ENCODE data around the gene DNAH14. TPM values are rescaled to one million over a fixed set of nuclear protein-coding genes. Genes with fewer than 3 reads are reported as not detected.
"Not testable (repeated sequence)": the region's sequence is repeated elsewhere in the genome, so short reads cannot be mapped to it uniquely, and the experiment has no call there.

DNAH14 gene
- polyA plus RNA-seq, 4 donors = 1.4 to 12.9 (median 3.9) TPM; not detected in 1

DNA sequence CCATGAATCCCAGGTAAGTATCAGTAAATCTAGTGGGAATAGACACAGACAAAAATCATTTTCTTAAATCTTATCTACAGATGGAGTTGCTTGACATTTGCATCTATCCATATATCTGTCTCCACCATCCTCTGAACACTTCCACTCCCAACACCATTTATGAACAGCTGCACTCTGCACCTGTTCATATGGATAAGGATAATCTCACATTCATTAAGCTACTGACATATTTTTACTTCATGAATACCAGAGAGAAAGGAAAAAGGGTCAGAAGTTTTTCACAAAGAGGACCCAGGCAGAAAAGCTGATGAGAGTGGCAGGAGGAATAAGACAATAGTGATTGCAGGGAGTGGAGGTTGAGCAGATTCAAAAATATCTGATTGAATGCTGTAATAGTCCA, 222.6 kb downstream of the DNAH14 start:
- no peak overlapping the region for H3K27ac ChIP-seq (ENCODE audit: low read depth in 1 of 3, low read length in 2 of 3)
- H3K4me1 ChIP-seq (ENCODE audit: control insufficient read depth in 3 of 3, insufficient read depth in 2 of 3, low read depth in 1 of 3, low read length in 2 of 3) = no peaks in the 10 kb centered on the region
- peaks cover 0 to 2% of the 10 kb centered on the region in 2 donors for H3K9me3 ChIP-seq (ENCODE audit: control insufficient read depth in 2 of 2, insufficient read depth in 1 of 2, low read depth in 1 of 2, low read length in 1 of 2)
- no peaks in the 10 kb centered on the region for H3K27me3 ChIP-seq (ENCODE audit: control insufficient read depth in 3 of 3, insufficient read depth in 3 of 3, low read length in 3 of 3)
- DNase-seq = no peak
- no peak overlapping the region for H3K4me3 ChIP-seq (ENCODE audit: low read depth in 1 of 3, low read length in 3 of 3)
- FAIRE-seq = no peak
- no peaks in the 10 kb centered on the region for H3K36me3 ChIP-seq (ENCODE audit: control insufficient read depth in 3 of 3, insufficient read depth in 2 of 3, low read depth in 1 of 3, low read length in 3 of 3)

DNA sequence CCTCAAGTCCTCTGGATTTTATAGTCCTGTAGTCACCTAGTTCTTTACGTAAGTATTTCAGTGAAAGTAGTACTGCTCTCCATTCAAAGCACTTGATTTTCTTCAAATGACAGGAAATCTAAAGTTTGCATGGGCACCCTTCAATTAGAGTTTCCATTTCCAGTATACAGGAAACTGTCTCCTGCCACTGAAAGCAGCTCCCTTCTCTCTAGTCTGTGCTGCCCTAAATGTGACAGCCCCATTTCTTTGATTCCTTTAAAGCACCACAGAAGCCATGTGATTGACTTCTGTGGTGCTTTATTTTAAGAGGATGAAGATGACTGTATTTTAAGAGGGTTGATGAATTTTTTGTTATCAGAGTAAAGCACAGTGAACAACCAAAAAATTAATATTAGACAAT, 226.1 kb downstream of the DNAH14 start:
- no peak for FAIRE-seq
- no peak overlapping the region for H3K4me3 ChIP-seq (ENCODE audit: low read depth in 1 of 3, low read length in 3 of 3)
- no peaks in the 10 kb centered on the region for H3K4me1 ChIP-seq (ENCODE audit: control insufficient read depth in 3 of 3, insufficient read depth in 2 of 3, low read depth in 1 of 3, low read length in 2 of 3)
- peaks cover 0 to 2% of the 10 kb centered on the region in 2 donors for H3K9me3 ChIP-seq (ENCODE audit: control insufficient read depth in 2 of 2, insufficient read depth in 1 of 2, low read depth in 1 of 2, low read length in 1 of 2)
- H3K27ac ChIP-seq (ENCODE audit: low read depth in 1 of 3, low read length in 2 of 3) = no peak overlapping the region
- 90 to 97% (median 91%) methylated on average over 1 of the region's 1 CpG for WGBS, 3 donors
- no peak for DNase-seq
- no peaks in the 10 kb centered on the region for H3K36me3 ChIP-seq (ENCODE audit: control insufficient read depth in 3 of 3, insufficient read depth in 2 of 3, low read depth in 1 of 3, low read length in 3 of 3)
- H3K27me3 ChIP-seq (ENCODE audit: control insufficient read depth in 3 of 3, insufficient read depth in 3 of 3, low read length in 3 of 3) = no peaks in the 10 kb centered on the region

DNA sequence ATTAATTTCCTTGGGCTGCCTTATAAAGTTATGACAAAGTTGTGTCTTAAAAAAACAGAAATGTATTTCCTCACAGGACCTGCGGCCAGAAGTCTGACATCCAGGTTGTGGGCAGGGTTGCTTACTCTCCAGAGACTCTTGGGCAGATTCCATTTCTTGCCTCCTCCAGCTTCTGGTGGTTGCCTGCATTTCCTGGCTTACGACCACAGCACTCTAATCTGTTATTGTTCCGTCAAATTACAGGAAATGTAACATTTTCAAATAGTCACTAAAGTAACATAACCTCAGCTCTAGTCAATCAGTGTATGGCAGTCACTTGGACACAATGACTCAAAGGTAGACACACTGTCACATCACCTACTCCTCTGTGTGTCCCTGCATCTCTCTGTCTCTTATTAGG, 226.8 kb downstream of the DNAH14 start:
- no peak for FAIRE-seq
- whole genome bisulfite sequencing, 3 donors = 61 to 83% (median 62%) methylated on average over 3 of the region's 3 CpGs
- no peaks in the 10 kb centered on the region for H3K4me1 ChIP-seq (ENCODE audit: control insufficient read depth in 3 of 3, insufficient read depth in 2 of 3, low read depth in 1 of 3, low read length in 2 of 3)

DNA sequence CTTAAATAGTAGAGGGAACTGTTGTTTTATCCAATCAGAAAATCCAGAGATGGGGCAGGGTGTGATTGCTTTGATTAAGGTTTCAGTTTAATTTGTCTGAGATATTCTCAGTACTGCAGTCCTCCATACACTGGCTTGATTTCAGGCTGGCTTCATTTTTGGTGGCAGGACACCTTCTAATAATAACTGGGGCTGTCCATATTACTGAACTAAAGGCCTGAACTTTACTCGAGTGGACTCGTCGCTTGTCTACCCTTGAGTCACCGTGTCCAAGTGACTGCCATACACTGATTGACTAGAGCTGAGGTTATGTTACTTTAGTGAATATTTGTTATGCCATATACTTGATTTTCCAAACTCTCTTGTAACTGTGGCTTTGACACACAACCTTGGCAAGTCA, 228.8 kb downstream of the DNAH14 start:
- H3K4me3 ChIP-seq (ENCODE audit: low read depth in 1 of 3, low read length in 3 of 3) = no peak overlapping the region
- no peaks in the 10 kb centered on the region for H3K27me3 ChIP-seq (ENCODE audit: control insufficient read depth in 3 of 3, insufficient read depth in 3 of 3, low read length in 3 of 3)
- DNase-seq (no peak), FAIRE-seq (no peak)
- H3K4me1 ChIP-seq (ENCODE audit: control insufficient read depth in 3 of 3, insufficient read depth in 2 of 3, low read depth in 1 of 3, low read length in 2 of 3) = no peaks in the 10 kb centered on the region
- no peak overlapping the region for H3K27ac ChIP-seq (ENCODE audit: low read depth in 1 of 3, low read length in 2 of 3)
- WGBS, 3 donors = 93 to 96% (median 96%) methylated on average over 4 of the region's 4 CpGs
- peaks cover 0 to 2% of the 10 kb centered on the region in 2 donors for H3K9me3 ChIP-seq (ENCODE audit: control insufficient read depth in 2 of 2, insufficient read depth in 1 of 2, low read depth in 1 of 2, low read length in 1 of 2)
- no peaks in the 10 kb centered on the region for H3K36me3 ChIP-seq (ENCODE audit: control insufficient read depth in 3 of 3, insufficient read depth in 2 of 3, low read depth in 1 of 3, low read length in 3 of 3)

More for the DNA sequence above, 226.8 kb downstream of the DNAH14 start:
- Histone ChIP-seq H3K27ac (ENCODE audit: low read depth in 1 of 3, low read length in 2 of 3) (no peak overlapping the region), H3K4me3 (ENCODE audit: low read depth in 1 of 3, low read length in 3 of 3) (no peak overlapping the region), H3K9me3 (ENCODE audit: control insufficient read depth in 2 of 2, insufficient read depth in 1 of 2, low read depth in 1 of 2, low read length in 1 of 2) (peaks cover 0 to 2% of the 10 kb centered on the region in 2 donors), H3K27me3 (ENCODE audit: control insufficient read depth in 3 of 3, insufficient read depth in 3 of 3, low read length in 3 of 3) (no peaks in the 10 kb centered on the region), H3K36me3 (ENCODE audit: control insufficient read depth in 3 of 3, insufficient read depth in 2 of 3, low read depth in 1 of 3, low read length in 3 of 3) (no peaks in the 10 kb centered on the region)
- no peak for DNase-seq

DNA sequence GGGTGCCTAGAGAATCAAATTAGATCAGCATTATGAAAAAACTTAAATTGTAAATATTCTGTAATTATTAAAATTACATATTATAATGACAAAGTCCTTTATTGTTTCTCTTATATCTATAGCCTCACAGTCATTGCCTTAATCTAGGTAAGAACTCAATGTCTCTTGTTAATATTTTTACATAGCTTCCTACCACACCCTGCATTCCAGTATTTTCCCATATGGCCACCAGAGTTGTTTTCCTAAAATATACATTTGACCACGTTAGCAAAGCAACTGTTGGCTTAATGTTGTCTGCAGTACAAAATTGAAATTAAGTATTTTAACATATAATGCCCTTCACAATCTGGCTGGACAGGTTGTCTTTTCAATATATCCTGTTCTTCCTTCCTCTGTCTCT, 230.3 kb downstream of the DNAH14 start:
- DNase-seq = no peak
- no peaks in the 10 kb centered on the region for H3K4me1 ChIP-seq (ENCODE audit: control insufficient read depth in 3 of 3, insufficient read depth in 2 of 3, low read depth in 1 of 3, low read length in 2 of 3)
- peaks cover 0 to 2% of the 10 kb centered on the region in 2 donors for H3K9me3 ChIP-seq (ENCODE audit: control insufficient read depth in 2 of 2, insufficient read depth in 1 of 2, low read depth in 1 of 2, low read length in 1 of 2)
- no peaks in the 10 kb centered on the region for H3K27me3 ChIP-seq (ENCODE audit: control insufficient read depth in 3 of 3, insufficient read depth in 3 of 3, low read length in 3 of 3)
- FAIRE-seq = no peak
- no peak overlapping the region for H3K4me3 ChIP-seq (ENCODE audit: low read depth in 1 of 3, low read length in 3 of 3)
- H3K27ac ChIP-seq (ENCODE audit: low read depth in 1 of 3, low read length in 2 of 3) = no peak overlapping the region
- no peaks in the 10 kb centered on the region for H3K36me3 ChIP-seq (ENCODE audit: control insufficient read depth in 3 of 3, insufficient read depth in 2 of 3, low read depth in 1 of 3, low read length in 3 of 3)
- 28 to 44% (median 37%) methylated on average over 1 of the region's 1 CpG for WGBS, 3 donors

DNA sequence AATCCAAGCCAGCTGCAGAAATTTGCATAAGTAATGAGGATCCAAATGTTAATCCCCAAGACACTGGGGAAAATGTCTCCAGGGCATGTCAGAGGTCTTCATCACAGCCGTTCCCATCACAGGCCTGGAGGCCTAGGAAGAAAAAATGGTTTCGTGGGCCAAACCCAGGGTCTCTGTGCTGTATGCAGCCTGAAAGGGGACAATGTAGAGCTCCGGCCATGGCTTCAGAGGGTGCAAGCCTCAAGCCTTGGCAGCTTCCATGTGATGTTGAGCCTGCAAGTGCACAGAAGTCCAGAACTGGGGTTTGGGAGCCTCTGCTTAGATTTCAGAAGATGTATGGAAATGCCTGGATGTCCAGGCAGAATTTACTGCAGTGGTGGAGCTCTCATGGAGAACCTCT, 247.9 kb downstream of the DNAH14 start:
- not testable (repeated sequence) for H3K27me3 ChIP-seq (ENCODE audit: control insufficient read depth in 3 of 3, insufficient read depth in 3 of 3, low read length in 3 of 3); H3K36me3 ChIP-seq (ENCODE audit: control insufficient read depth in 3 of 3, insufficient read depth in 2 of 3, low read depth in 1 of 3, low read length in 3 of 3); H3K4me3 ChIP-seq (ENCODE audit: low read depth in 1 of 3, low read length in 3 of 3); DNase-seq; FAIRE-seq; H3K4me1 ChIP-seq (ENCODE audit: control insufficient read depth in 3 of 3, insufficient read depth in 2 of 3, low read depth in 1 of 3, low read length in 2 of 3); H3K27ac ChIP-seq (ENCODE audit: low read depth in 1 of 3, low read length in 2 of 3)
- WGBS, 3 donors = 87 to 91% (median 89%) methylated on average over 3 of the region's 3 CpGs
- H3K9me3 ChIP-seq (ENCODE audit: control insufficient read depth in 2 of 2, insufficient read depth in 1 of 2, low read depth in 1 of 2, low read length in 1 of 2) = peaks cover 0 to 25% of the 10 kb centered on the region in 2 donors

DNA sequence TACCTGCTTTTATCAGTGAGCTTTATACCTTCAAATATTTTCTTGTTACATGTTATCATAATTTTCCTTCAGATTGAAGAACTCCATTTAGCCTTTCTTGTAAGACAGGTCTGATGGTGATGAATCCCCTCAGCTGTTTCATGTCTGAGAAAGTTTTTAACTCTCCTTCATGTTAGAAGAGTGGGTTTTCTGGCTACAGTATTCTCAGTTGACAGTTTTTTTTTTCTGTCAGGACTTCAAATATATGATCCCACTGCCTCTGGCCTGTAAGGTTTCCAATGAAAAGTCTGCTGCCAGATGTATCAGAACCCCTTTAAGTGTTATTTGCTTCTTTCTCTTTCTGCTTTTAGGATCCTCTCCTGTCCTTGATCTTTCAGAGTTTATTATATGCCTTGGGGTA, 250.2 kb downstream of the DNAH14 start:
- FAIRE-seq (no peak), DNase-seq (no peak)
- Histone ChIP-seq H3K27ac (ENCODE audit: low read depth in 1 of 3, low read length in 2 of 3) (no peak overlapping the region), H3K4me3 (ENCODE audit: low read depth in 1 of 3, low read length in 3 of 3) (no peak overlapping the region), H3K9me3 (ENCODE audit: control insufficient read depth in 2 of 2, insufficient read depth in 1 of 2, low read depth in 1 of 2, low read length in 1 of 2) (peaks cover 0 to 25% of the 10 kb centered on the region in 2 donors), H3K36me3 (ENCODE audit: control insufficient read depth in 3 of 3, insufficient read depth in 2 of 3, low read depth in 1 of 3, low read length in 3 of 3) (no peaks in the 10 kb centered on the region), H3K27me3 (ENCODE audit: control insufficient read depth in 3 of 3, insufficient read depth in 3 of 3, low read length in 3 of 3) (no peaks in the 10 kb centered on the region), H3K4me1 (ENCODE audit: control insufficient read depth in 3 of 3, insufficient read depth in 2 of 3, low read depth in 1 of 3, low read length in 2 of 3) (no peaks in the 10 kb centered on the region)

DNA sequence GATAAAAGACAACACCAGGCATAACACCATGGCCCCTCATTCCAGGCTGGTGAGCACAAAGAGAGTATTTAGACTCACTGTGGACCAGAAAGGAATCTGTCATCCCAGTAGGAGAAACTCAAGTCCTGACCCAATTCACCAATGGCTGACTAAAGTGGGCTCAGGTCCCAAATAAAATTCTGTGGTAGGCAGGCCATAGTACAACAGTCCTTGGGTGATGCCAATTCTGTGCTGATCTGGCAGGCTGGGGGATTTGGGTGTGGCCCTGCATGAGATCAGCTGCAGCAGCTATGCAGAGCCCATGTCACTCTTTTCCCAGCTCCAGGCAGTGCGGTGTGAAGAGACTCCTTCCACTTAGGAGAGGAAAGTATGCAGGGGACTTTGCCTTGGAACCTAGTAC, 253.2 kb downstream of the DNAH14 start:
- H3K27ac ChIP-seq (ENCODE audit: low read depth in 1 of 3, low read length in 2 of 3) = no peak overlapping the region
- H3K4me3 ChIP-seq (ENCODE audit: low read depth in 1 of 3, low read length in 3 of 3) = no peak overlapping the region
- no peaks in the 10 kb centered on the region for H3K27me3 ChIP-seq (ENCODE audit: control insufficient read depth in 3 of 3, insufficient read depth in 3 of 3, low read length in 3 of 3)
- DNase-seq (no peak), FAIRE-seq (no peak)
- 92 to 100% (median 94%) methylated on average over 1 of the region's 1 CpG for whole genome bisulfite sequencing, 3 donors
- H3K9me3 ChIP-seq (ENCODE audit: control insufficient read depth in 2 of 2, insufficient read depth in 1 of 2, low read depth in 1 of 2, low read length in 1 of 2) = peaks cover 0 to 15% of the 10 kb centered on the region in 2 donors
- H3K4me1 ChIP-seq (ENCODE audit: control insufficient read depth in 3 of 3, insufficient read depth in 2 of 3, low read depth in 1 of 3, low read length in 2 of 3) = no peaks in the 10 kb centered on the region
- no peaks in the 10 kb centered on the region for H3K36me3 ChIP-seq (ENCODE audit: control insufficient read depth in 3 of 3, insufficient read depth in 2 of 3, low read depth in 1 of 3, low read length in 3 of 3)

- DNase-seq = no peak
- Histone ChIP-seq H3K27ac (ENCODE audit: low read depth in 1 of 3, low read length in 2 of 3) (no peak overlapping the region), H3K36me3 (ENCODE audit: control insufficient read depth in 3 of 3, insufficient read depth in 2 of 3, low read depth in 1 of 3, low read length in 3 of 3) (no peaks in the 10 kb centered on the region), H3K4me1 (ENCODE audit: control insufficient read depth in 3 of 3, insufficient read depth in 2 of 3, low read depth in 1 of 3, low read length in 2 of 3) (no peaks in the 10 kb centered on the region), H3K27me3 (ENCODE audit: control insufficient read depth in 3 of 3, insufficient read depth in 3 of 3, low read length in 3 of 3) (no peaks in the 10 kb centered on the region), H3K9me3 (ENCODE audit: control insufficient read depth in 2 of 2, insufficient read depth in 1 of 2, low read depth in 1 of 2, low read length in 1 of 2) (peaks cover 0 to 10% of the 10 kb centered on the region in 2 donors), H3K4me3 (ENCODE audit: low read depth in 1 of 3, low read length in 3 of 3) (no peak overlapping the region)
- FAIRE-seq = no peak
Measured at GRCh38 chr1:225191199-225191753, 261.8 kb downstream of the DNAH14 start.

Data from small intestine (tissue), 7 donors.